CD4-positive, alpha-beta T cell treated with Interleukin-6 at 100 ng/mL for 8 hours (primary cell): ENCODE data around the gene TMEM252.

Experiments used
- DNase-seq: peaks from one replicate; pipeline ENCODE4 v3.0.0-alpha.2; 2020; ENCODE audit warnings: mixed read lengths, low spot score

TMEM252 gene

GRCh38 chr9:68540712-68541535 lies at the start of gene TMEM252:
Gene TMEM252 (minus strand): TSS chr9:68540883. CDS start chr9:68540814, 69 bp downstream.
- DNase-seq: no peak

DNA sequence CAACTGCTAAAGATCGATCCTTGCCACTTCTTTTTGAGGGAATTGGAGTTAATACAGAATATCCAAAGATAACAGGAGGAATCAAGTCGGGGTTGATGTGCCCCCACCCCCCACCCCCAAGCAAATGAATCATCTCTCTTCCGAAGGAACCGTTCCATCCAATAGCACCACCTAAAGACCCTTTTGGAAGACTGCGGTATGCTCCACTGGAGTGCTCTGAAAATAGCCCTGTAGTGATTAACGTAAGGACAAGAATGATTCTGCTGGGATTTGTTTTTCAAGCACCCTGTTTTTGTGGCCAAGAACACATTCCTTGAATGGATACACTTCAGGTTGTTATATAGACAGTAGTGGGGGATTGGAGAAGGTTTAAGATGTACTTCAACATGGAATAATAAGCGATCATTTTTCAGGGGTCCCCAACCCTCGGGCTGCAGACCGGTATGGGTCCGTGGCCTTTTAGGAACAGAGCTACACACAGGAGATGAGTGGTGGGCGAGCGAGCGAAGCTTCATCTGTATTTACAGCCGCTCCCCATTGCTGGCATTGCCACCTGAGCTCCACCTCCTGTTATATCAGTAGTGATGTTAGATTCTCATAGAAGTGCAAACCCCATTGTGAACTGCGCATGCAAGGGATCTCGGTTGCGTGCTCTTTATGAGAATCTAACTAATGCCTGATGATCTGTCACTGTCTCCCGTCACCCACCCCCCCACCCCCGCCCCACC lies 44.5 kb upstream of the TMEM252 start:
- no peak for DNase-seq

- peak; percentile 87 for DNase-seq
Observed at GRCh38 chr9:68584189-68585033, 43.7 kb upstream of the TMEM252 start.

DNA sequence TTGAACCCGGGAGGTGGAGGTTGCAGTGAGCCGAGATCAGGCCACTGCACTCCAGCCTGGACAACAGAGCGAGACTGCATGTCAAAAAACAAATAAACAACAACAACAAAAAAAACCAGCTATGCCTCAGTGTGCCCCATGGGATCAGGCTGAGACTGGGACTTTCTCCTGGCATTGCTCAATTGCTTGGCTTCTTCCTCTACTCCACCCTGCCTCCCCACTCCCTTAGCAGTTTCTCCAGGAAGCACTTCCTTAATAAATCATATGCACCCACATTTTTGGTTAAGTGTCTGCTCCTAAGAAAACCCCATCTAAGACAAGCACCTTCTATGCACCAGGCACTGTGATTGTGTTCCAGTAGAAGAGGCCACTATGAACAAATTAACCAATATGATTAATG lies 41.0 kb upstream of the TMEM252 start:
- DNase-seq: no peak

- no peak for DNase-seq
Observed at GRCh38 chr9:68577774-68578591, 37.3 kb upstream of the TMEM252 start.

- no peak for DNase-seq
Observed at GRCh38 chr9:68575817-68576216, 35.1 kb upstream of the TMEM252 start.

DNA sequence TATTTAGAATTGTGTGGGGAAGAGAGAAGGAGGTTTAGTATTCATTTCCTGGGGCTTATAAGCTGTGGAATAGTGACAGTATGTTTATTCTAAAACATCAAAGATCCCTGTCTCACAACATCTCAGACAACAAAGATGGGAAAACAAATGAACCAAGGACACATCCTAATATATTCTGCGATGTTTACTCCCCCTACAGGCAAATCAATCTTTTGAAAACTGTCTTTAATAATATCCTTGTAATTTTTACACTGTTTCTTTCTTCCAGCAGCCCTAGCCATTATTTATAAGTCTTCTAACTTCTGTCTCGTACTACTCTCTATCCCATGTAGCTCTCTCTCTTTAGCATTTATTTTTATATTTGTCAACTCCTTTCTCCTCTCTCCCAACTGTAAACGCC lies 33.5 kb upstream of the TMEM252 start:
- no peak for DNase-seq

- DNase-seq: no peak
Observed at GRCh38 chr9:68567565-68567964, 26.9 kb upstream of the TMEM252 start.

GRCh38 chr9:68562461-68562860 lies 21.8 kb upstream of the TMEM252 start:
- no peak for DNase-seq

DNA sequence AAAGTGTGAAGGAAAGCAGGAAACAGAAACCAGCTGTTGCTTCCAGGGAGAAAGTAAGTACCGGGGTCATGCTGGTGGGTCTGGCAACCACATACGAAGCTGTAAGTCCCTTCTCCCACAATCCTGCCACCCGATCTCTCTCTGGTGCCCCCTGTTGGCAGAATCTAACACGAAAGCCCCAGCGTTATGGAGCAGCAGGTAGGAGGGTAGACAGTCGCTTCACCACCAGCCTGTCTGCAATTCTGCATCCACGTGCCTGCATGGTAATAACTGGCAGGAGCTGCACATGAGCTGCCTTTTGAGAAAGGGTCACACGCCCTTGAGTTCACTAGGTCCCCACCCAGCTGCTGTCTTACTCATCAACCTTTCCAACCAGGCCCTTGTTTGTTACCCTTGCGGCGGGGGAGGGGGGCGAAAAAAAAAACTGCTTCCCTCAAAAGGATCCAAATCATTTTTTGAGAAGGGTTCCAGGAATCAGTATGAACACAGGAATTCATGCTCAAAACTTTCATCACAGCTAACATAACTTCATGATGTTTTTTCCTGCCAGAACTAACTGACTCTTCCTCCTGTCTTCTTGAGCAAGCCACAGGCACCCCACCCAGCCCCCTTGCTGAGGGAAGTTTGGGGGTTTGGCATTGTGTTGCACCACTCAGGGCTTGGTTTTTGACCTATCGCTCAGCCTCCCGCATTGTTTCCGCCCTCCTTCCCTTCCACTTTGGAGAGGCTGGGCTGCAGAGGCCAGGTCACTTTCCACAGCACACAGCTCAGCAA lies 19.6 kb upstream of the TMEM252 start:
- no peak for DNase-seq

GRCh38 chr9:68558545-68558944 lies 17.9 kb upstream of the TMEM252 start:
- no peak for DNase-seq

DNA sequence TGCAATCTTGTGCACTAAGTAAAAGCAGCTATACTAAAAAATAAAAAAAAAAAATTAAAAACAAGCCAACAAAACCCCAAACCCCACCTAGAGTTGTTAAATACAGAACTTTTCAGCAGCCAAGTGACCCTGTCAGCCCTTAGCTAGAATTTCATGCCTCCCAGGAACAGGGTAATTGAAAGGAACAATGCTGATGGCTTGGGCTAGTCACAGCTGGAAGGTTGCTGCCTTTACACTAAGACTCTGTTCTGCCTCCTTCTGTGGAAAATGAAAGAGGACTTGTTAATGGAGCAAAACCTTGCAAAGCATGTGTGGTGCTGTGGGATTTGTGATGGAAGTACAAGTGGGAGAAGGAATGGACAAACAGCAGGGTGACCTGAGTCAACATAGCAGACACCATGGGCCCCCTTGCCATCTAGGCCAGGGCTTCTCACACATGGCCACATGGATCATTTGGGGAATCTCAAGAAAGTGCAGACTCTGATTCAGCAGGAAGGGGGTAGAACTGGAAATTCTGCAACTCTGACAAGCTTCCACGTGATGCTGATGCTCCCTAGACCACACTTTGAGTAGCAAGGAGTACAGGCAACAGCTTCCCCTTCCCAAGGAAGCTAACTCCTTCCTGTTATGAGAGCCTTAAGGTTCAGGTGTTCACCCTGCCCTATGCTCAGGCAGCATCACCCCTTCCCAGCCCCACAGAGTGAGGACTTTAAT lies 14.9 kb upstream of the TMEM252 start:
- DNase-seq: no peak

DNA sequence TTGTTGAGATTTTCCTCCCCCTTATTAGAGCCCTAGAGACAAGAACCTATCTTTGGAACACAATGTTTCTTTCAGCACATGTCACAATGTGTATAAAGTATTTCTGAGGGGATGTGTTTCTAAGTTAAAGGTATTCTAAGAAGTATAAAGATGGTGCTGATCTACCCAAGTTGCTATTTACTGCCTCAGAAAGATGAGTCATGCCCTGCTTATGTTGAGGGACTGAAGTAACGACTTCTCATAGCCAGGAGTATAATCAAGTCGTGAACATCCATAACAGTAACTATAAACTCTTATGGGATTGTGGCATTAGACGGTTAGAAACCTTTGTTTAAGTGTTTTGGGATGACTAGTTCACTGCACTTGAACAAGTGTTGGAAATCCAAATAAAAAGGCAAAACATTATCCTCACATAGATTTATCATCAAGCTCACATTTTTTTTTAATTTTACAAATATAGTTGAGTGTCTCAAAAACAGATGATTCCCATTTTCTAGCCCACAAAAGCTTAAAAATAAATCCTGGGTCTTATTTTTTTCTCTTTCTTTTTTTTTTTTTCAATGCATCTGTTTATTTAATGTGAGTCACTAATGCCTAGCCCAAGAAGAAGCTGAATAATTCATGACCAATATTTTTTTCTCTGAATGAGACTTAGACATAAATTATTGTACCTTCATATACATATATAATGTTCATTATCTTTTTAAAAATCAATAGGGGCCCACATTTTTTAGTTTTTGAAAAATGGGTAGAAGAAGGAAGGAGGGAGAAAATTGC lies 12.2 kb upstream of the TMEM252 start:
- no peak for DNase-seq

DNA sequence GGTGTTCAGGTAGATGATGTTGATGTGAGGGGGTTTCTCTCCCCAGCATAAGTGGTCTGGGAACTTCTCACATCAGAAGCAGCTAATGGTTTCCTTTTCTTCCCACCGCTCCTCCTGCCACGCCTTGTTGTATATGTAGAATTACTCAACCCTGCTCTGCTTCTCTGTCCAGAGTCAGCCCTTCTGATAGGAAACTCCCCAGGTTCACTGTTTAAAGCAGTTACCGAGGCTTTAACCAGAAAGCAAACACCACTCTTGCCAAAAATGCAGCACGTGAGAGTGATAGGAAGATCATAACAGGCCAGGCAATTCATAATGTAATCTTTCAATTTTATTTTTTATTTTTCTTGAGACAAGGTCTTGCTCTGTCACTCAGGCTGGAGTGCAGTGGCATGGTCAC lies 10.5 kb upstream of the TMEM252 start:
- DNase-seq: no peak

GRCh38 chr9:68548241-68548640 lies 7.6 kb upstream of the TMEM252 start:
- no peak for DNase-seq

DNA sequence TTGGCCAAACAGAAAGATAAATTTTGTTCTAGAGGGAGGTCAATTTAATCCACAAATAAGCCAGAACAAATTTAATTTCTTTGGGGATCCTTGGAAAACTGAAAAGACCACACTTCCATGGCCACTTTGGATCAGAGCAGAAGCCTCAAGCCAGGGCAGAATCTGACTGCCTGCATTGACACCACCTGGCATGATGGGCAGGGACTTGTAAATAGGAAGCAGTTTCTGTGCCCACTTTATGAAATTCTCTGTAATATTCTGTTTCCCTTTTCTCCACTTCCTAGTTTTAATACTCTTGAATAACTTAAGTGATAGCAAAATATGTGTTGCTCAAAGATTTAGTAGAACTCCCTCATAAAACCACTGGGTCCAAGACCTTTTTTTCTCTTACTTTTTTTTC lies 6.7 kb upstream of the TMEM252 start:
- no peak for DNase-seq

- no peak for DNase-seq
Observed at GRCh38 chr9:68546596-68547390, 6.1 kb upstream of the TMEM252 start.

DNA sequence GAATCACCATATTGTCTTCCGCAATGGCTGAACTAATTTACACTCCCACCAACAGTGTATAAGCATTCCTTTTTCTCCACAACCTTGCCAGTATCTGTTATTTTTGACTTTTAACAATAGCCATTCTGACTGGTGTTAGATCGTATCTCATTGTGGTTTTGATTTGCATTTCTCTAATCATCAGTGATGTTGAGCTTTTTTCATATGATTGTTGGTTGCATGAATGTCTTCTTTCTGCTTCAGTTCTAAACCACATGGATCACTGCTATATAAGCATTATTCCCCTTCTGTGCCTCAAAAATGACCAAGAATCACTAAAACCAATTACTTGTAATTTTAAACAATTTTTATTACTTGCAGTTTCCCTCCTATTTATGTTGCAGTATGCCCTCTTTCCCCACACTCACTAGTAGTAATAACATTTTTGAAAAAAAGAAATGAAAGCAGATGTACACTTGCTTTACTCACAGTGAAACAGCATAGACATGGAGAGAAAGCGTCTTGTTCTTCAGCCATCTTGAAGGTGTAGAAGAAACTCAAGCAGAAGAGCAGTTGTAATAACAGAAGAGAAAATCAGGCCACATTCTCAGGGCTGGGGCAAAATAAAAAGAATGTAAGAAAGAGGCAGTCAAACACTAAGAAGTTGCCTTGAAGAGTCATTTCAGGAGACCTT lies 4.5 kb upstream of the TMEM252 start:
- no peak for DNase-seq
